Stomach smooth muscle (tissue), 2 donors: ENCODE results near the gene RNF14.

Source experiments
- H3K27ac ChIP-seq: one replicate; pipeline ENCODE4 v1.7.0; 2013; ENCODE audit warnings: mild to moderate bottlenecking, low read length, inconsistent platforms
- H3K27me3 ChIP-seq, 2 donors: one replicate each; pipeline ENCODE4 v1.7.0; 2013; ENCODE audit warnings: low read length in 2 of 2; ENCODE audit not compliant: insufficient read depth in 2 of 2, control insufficient read depth in 1 of 2
- H3K36me3 ChIP-seq, 2 donors: one replicate each; pipeline ENCODE4 v1.7.0; 2013; ENCODE audit warnings: low read length in 2 of 2; ENCODE audit not compliant: control insufficient read depth in 2 of 2, insufficient read depth in 2 of 2
- H3K4me1 ChIP-seq: one replicate; pipeline ENCODE4 v1.7.0; 2013; ENCODE audit warnings: low read length; ENCODE audit not compliant: control insufficient read depth, insufficient read depth
- H3K4me3 ChIP-seq, 2 donors: one replicate each; pipeline ENCODE4 v1.7.0; 2013; ENCODE audit warnings: low read length in 2 of 2
- H3K9ac ChIP-seq, 2 donors: one replicate each; pipeline ENCODE4 v1.7.0; 2013; ENCODE audit warnings: low read length in 2 of 2, mild to moderate bottlenecking in 1 of 2
- H3K9me3 ChIP-seq, 2 donors: one replicate each; pipeline ENCODE4 v1.7.0; 2013; ENCODE audit warnings: low read length in 2 of 2; ENCODE audit not compliant: control insufficient read depth in 2 of 2
- donor health status: healthy.
- donor health status: Pancreatic carcinoma.

RNF14 gene

DNA sequence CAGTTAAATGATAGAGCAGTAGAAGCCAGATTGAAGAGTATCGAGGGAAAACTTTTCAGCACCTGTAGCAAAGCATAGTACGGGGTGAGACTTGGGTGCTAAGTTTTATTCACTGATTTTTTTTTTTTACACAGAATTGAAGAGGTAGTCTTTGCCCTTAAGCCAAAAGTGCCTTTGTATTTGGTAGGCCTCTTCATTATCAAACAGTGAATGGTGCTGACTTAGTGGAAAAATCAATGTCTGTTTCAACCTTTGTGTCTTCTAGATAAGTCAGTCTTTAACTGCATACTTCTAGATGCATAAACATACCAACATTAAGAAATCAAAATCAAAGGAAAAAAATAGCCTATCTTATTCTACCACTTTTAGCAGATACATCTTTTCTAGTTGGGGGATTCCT lies 13.7 kb downstream of the RNF14 start:
- H3K36me3 ChIP-seq = peaks cover 53 to 64% of the 10 kb centered on the region in 2 donors
- no peak overlapping the region for H3K9ac ChIP-seq
- H3K4me3 ChIP-seq = no peak overlapping the region
- no peaks in the 10 kb centered on the region for H3K9me3 ChIP-seq
- no peaks in the 10 kb centered on the region for H3K27me3 ChIP-seq
- no peaks in the 10 kb centered on the region for H3K4me1 ChIP-seq
- H3K27ac ChIP-seq = no peak overlapping the region

DNA sequence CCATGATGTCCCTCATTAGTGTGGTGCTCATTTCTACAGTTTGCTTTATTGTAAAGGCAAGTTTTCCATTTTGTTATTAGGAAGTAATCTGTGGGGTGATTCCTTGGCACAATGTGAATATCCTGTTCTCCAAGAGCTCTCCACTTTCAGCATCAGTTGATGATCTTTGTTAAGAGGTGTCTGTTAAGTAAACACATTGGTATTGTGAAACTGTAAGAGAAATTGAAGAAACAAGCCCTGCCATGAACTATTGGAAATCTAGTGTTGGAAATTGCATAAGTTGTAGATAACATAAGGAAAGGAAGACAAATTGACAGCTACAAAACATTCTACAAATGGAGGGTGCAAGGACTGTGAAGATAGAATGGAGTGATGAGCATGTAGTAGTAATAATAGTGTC lies 17.2 kb downstream of the RNF14 start:
- Histone ChIP-seq H3K27me3 (no peaks in the 10 kb centered on the region), H3K9me3 (no peaks in the 10 kb centered on the region), H3K4me1 (no peaks in the 10 kb centered on the region), H3K27ac (no peak overlapping the region), H3K4me3 (no peak overlapping the region), H3K36me3 (peaks cover 28 to 46% of the 10 kb centered on the region in 2 donors), H3K9ac (no peak overlapping the region)

- Histone ChIP-seq H3K4me3 (no peak overlapping the region), H3K27me3 (no peaks in the 10 kb centered on the region)
Measured at GRCh38 chr5:141989720-141990119, 20.8 kb downstream of the RNF14 start.

DNA sequence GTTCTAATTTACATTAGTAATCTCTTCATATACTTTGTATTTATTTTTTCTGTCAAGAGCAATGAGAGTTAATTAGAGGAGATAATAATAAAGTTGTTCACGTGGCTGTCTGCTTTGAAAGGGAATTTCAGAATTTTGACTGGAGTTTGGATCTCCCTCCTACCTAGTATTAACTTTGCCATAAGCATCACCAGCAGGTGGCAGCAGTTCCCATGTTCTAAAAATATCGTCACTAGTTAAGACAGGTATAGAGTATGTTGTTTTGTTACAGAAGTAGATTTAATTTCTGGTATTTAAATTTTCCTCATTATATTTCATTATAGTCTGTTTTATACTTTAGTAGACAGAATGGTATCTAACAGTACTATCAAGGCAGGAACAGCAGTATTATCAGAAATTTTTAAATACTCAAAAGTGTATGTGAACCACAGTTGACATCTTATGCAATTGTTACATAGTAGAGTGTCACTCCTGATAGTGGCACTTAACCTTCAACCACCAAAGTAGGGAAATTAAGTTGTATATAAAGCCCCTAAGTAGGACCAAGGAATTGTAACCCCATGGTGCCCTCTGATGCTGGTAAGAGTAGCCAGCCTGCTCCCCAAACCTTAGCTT lies 23.6 kb downstream of the RNF14 start:
- H3K36me3 ChIP-seq = peaks cover 16 to 21% of the 10 kb centered on the region in 2 donors
- H3K9me3 ChIP-seq = no peaks in the 10 kb centered on the region
- peaks cover 3% of the 10 kb centered on the region for H3K4me1 ChIP-seq
- H3K9ac ChIP-seq = no peak overlapping the region
- H3K27me3 ChIP-seq = no peaks in the 10 kb centered on the region
- H3K27ac ChIP-seq = no peak overlapping the region
- H3K4me3 ChIP-seq = no peak overlapping the region

More at GRCh38 chr5:141989720-141990119, 20.8 kb downstream of the RNF14 start:
- H3K27ac ChIP-seq = no peak overlapping the region
- H3K36me3 ChIP-seq = peaks cover 31 to 32% of the 10 kb centered on the region in 2 donors
- no peaks in the 10 kb centered on the region for H3K9me3 ChIP-seq
- H3K4me1 ChIP-seq = peaks cover 3% of the 10 kb centered on the region
- H3K9ac ChIP-seq = no peak overlapping the region

DNA sequence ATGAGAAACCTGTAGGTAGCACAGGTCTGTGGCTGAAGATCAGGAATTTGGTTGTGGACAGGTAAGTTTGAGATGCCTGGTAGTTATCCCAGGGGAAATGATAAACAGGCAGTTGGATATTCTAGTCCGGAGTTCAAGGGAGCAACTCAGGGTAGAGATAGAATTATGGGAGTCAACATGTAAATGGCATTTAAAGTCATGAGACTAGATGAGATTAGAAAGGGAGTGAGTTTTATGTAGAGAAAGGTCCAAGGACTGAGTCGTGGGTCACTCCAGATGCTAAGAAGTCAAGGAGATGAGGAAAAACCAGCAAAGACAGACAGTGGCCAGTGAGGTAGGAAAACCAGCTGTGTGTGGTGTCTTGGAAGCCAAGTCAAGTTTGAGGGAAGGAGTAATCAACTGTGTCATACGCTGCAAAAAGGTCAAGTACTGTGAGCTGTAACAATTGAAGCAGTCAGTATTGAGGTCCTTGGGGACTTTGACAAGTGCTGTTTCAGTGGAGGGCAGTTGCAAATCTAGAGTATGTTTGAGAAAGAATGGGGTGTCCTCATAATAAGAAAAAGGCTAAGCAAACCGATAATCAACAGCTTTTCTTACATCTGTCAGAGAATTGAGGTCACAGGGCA lies 25.7 kb downstream of the RNF14 start:
- no peaks in the 10 kb centered on the region for H3K27me3 ChIP-seq
- no peak overlapping the region for H3K9ac ChIP-seq
- peaks cover 14 to 23% of the 10 kb centered on the region in 2 donors for H3K36me3 ChIP-seq

GRCh38 chr5:141995656-141996055 lies 26.8 kb downstream of the RNF14 start:
- no peak overlapping the region for H3K4me3 ChIP-seq
- no peaks in the 10 kb centered on the region for H3K27me3 ChIP-seq
- H3K27ac ChIP-seq = no peak overlapping the region
- H3K4me1 ChIP-seq = peaks cover 3% of the 10 kb centered on the region
- no peaks in the 10 kb centered on the region for H3K9me3 ChIP-seq
- H3K9ac ChIP-seq = no peak overlapping the region
- peaks cover 15 to 23% of the 10 kb centered on the region in 2 donors for H3K36me3 ChIP-seq

More for the DNA sequence above, 25.7 kb downstream of the RNF14 start:
- Histone ChIP-seq H3K27ac (no peak overlapping the region), H3K4me1 (peaks cover 3% of the 10 kb centered on the region), H3K9me3 (no peaks in the 10 kb centered on the region), H3K4me3 (no peak overlapping the region)

DNA sequence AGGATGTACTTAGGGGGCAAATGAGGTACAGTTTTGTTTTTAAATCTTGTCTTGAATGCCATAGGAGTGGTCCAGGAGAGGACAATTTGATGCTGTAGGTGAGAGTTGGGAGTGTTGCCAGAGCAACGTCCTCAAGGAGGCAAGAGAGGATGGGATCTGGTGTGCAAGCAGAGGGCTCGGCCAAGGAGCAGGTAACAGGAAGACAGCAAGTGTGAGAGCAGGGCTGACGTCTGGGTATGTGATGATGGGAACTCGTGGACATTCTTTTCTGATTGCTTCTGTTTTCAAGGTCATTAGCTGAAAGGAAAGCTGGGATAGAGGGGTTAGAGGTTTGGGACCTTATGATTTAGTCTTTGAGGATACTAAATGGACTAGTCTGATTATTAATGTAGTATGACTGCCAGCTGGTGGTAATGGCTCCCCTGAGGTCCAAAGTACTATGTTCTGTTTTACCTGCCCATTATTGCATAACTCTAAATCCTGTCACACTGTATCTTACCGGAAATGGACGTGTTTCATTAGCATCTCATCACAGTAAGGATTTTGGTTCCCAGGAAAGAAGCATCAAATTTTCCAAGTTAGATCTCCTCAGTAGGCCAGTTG lies 28.6 kb downstream of the RNF14 start:
- H3K4me3 ChIP-seq = no peak overlapping the region
- peaks cover 3% of the 10 kb centered on the region for H3K4me1 ChIP-seq
- no peak overlapping the region for H3K9ac ChIP-seq
- H3K27ac ChIP-seq = no peak overlapping the region
- H3K27me3 ChIP-seq = no peaks in the 10 kb centered on the region
- H3K36me3 ChIP-seq = peaks cover 23 to 25% of the 10 kb centered on the region in 2 donors
- no peaks in the 10 kb centered on the region for H3K9me3 ChIP-seq

DNA sequence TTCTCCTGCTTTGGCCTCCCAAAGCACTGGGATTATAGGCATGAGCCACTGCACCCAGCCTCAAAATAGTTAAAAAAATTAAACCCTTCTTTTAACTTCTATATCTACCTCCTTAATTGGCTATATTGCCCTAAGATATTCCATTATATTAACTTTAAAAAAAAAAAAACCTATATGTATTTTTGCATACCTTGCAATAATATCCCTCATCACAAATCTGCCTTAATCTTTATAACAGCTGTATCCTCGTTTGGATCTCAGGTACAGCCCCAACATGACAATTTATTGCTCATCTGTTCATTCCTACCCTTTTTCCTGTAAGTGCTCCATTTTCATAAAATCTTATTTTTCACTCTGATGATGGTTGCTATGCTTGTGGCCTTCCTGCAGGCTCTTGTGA lies 31.3 kb downstream of the RNF14 start:
- Histone ChIP-seq H3K9ac (no peak overlapping the region), H3K27me3 (no peaks in the 10 kb centered on the region), H3K9me3 (no peaks in the 10 kb centered on the region), H3K27ac (no peak overlapping the region), H3K4me1 (no peaks in the 10 kb centered on the region), H3K4me3 (no peak overlapping the region), H3K36me3 (peaks cover 30 to 36% of the 10 kb centered on the region in 2 donors)

- no peak overlapping the region for H3K9ac ChIP-seq
- H3K27ac ChIP-seq = no peak overlapping the region
- H3K4me1 ChIP-seq = no peaks in the 10 kb centered on the region
- no peak overlapping the region for H3K4me3 ChIP-seq
- H3K9me3 ChIP-seq = no peaks in the 10 kb centered on the region
- peaks cover 36 to 40% of the 10 kb centered on the region in 2 donors for H3K36me3 ChIP-seq
- no peaks in the 10 kb centered on the region for H3K27me3 ChIP-seq
Measured at GRCh38 chr5:142000704-142001484, 32.0 kb downstream of the RNF14 start.

DNA sequence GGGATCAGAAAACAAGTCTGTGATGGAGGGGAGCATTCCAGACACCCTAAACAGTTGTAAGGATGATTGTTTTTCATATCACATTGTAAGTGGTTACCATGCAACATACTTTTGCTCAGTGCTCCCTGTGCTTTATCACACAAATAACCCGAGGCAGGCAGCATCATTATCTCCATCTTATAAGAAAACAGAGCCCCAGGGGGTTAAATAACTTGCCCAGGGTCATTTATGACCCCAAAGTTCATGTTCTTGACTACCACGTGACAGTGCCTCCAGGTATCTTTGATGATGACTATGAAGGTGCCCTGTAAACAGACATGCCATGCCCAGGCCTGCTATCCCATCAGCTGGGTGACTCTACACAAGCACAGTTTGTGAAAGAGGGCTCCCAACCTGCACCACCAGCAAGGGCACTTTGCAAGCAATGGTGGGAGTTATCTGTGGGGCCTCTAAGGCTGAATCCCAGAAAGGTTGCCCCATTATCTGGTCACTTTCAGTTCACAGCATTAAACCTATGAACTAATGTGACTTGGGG lies 34.4 kb downstream of the RNF14 start:
- no peaks in the 10 kb centered on the region for H3K4me1 ChIP-seq
- H3K9ac ChIP-seq = no peak overlapping the region
- peaks cover 43 to 49% of the 10 kb centered on the region in 2 donors for H3K36me3 ChIP-seq
- H3K4me3 ChIP-seq = no peak overlapping the region
- no peaks in the 10 kb centered on the region for H3K27me3 ChIP-seq
- no peak overlapping the region for H3K27ac ChIP-seq
- no peaks in the 10 kb centered on the region for H3K9me3 ChIP-seq
